ENCODE data around the gene OTOG.

DNA sequence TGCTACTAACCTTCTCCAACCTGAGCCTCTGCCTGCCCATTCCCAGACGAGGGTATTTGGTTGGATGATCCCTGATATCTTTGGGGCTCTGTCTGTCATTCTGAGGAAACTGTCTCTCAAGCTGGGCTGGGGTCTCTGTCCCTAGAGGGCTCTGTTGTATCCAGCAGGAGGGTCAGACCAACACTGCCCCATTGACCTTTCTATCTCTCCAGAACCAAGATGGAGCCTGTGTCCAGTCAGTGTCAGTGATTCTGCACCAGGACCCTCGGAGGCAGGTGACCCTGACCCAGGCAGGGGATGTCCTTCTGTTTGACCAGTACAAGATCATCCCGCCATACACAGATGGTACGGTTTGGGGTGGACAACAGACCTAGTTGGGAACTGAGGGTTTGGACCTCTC, 21.9 kb downstream of the OTOG start:
- TF ChIP-seq, protein P1, sequence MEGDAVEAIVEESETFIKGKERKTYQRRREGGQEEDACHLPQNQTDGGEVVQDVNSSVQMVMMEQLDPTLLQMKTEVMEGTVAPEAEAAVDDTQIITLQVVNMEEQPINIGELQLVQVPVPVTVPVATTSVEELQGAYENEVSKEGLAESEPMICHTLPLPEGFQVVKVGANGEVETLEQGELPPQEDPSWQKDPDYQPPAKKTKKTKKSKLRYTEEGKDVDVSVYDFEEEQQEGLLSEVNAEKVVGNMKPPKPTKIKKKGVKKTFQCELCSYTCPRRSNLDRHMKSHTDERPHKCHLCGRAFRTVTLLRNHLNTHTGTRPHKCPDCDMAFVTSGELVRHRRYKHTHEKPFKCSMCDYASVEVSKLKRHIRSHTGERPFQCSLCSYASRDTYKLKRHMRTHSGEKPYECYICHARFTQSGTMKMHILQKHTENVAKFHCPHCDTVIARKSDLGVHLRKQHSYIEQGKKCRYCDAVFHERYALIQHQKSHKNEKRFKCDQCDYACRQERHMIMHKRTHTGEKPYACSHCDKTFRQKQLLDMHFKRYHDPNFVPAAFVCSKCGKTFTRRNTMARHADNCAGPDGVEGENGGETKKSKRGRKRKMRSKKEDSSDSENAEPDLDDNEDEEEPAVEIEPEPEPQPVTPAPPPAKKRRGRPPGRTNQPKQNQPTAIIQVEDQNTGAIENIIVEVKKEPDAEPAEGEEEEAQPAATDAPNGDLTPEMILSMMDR (IDR thresholded peaks at IDR 0.05; ENCODE audit: low read depth, low read length, poor library complexity, severe bottlenecking) = no peak
- no peak for TF ChIP-seq EZH2phosphoT487 (IDR thresholded peaks at IDR 0.05; ENCODE audit: borderline replicate concordance, low read length)

Data from DOHH2 (cell line).